ENCODE measurements around the gene AFAP1. TPM values are rescaled to one million over a fixed set of nuclear protein-coding genes. Genes with fewer than 3 reads are reported as not detected.

The AFAP1 gene
- total RNA-seq, 5 donors from 2014 or later (not counting 1 experiment from before 2014, with no cell fraction given), result 4.8 to 34.8 (median 20.3) TPM

DNA sequence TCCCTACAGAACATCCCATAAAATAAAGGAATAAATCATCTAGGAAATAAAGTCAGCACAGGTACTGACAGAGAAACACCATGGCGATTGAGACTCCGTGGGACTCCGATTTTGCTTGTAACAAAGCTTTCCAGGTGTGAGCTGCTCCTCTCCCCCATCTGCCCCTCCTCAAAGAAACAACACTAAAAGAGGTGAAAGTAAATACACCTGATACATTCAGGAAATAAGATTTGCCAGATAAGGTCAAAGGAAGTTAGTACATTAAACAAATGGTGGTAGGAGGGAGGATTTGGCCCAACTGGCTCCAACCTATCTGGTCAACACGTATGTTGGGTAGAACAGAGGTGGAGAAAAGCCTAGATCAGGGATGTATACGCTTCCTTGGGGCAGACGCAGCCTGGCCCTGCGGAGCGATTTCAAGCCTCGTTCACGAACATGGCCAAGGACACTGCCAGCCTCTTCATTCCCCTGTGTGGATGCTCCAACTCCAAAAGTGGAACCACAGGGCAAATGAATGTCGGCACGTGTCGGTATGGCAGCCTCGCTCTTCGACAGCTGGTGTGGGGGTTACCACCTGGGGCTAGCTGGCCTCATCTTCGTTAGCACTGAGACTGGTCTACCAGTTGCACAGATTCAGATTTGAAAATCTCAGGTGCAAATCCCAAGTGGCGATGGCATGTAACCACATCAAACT lies 162.5 kb downstream of the AFAP1 start:
- no peaks in the 10 kb centered on the region for H3K9me3 ChIP-seq
- no peak overlapping the region for H3K4me3 ChIP-seq (ENCODE audit: control insufficient read depth in 1 of 2, extremely low read depth in 1 of 2, low read length in 1 of 2)
- 92% methylated on average over 14 of the region's 17 CpGs for WGBS (ENCODE audit: insufficient coverage)
- Mint-ChIP-seq H3K4me3 (no peak overlapping the region), H3K27ac (no peak overlapping the region), H3K9me3 (no peaks in the 10 kb centered on the region), H3K36me3 (peaks cover 54% of the 10 kb centered on the region), H3K4me1 (peaks cover 9 to 46% (median 32%) of the 10 kb centered on the region in 3 donors), H3K27me3 (no peaks in the 10 kb centered on the region)
- peaks cover 7 to 11% of the 10 kb centered on the region in 2 experiments for H3K4me1 ChIP-seq (ENCODE audit: control insufficient read depth in 1 of 2, extremely low read depth in 1 of 2, insufficient read depth in 2 of 2, low read length in 2 of 2)
- ATAC-seq (replicated peaks in 1 of 4) (no peak), DNase-seq (no peak)
- H3K36me3 ChIP-seq (ENCODE audit: control insufficient read depth in 2 of 2, extremely low read depth in 1 of 2, insufficient read depth in 1 of 2, low read length in 1 of 2), result peaks cover 3 to 28% of the 10 kb centered on the region in 2 donors
- POLR2A ChIA-PET, result no interaction called here
- no peak overlapping the region for H3K27ac ChIP-seq (ENCODE audit: low read length)
- CTCF ChIA-PET, result no interaction called here
- H3K27me3 ChIP-seq (replicated peaks in 1 of 2; ENCODE audit: control insufficient read depth in 2 of 2, extremely low read depth in 1 of 2, insufficient read depth in 2 of 2, low read length in 1 of 2), result no peaks in the 10 kb centered on the region

DNA sequence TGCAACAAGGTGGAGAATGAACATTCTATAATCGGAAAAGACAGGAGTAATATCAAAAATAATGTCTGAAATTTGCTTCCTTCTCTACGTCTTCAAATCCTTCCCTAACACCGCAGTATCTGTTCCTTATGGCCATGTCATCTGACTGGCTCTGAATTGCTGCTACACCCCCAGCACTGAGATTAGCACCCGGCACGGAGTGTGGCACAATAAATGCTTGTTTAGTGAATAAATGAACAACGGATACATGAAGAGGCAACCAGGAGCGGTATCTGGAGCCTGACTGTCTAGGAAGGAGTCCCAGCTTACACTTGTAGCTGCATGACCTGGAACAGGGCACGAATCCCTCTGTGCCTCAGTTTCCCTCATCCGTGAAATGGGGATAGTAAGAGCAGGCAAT lies 164.3 kb downstream of the AFAP1 start:
- ATAC-seq (replicated peaks in 1 of 4) (no peak), DNase-seq (no peak)
- Mint-ChIP-seq H3K4me3 (no peak overlapping the region), H3K27me3 (no peaks in the 10 kb centered on the region), H3K4me1 (peaks cover 16 to 46% (median 32%) of the 10 kb centered on the region in 3 donors), H3K27ac (no peak overlapping the region), H3K9me3 (no peaks in the 10 kb centered on the region), H3K36me3 (peaks cover 64% of the 10 kb centered on the region)
- Histone ChIP-seq H3K27me3 (replicated peaks in 1 of 2; ENCODE audit: control insufficient read depth in 2 of 2, extremely low read depth in 1 of 2, insufficient read depth in 2 of 2, low read length in 1 of 2) (no peaks in the 10 kb centered on the region), H3K9me3 (no peaks in the 10 kb centered on the region), H3K4me1 (ENCODE audit: control insufficient read depth in 1 of 2, extremely low read depth in 1 of 2, insufficient read depth in 2 of 2, low read length in 2 of 2) (peaks cover 7 to 14% of the 10 kb centered on the region in 2 experiments), H3K36me3 (ENCODE audit: control insufficient read depth in 2 of 2, extremely low read depth in 1 of 2, insufficient read depth in 1 of 2, low read length in 1 of 2) (peaks cover 3 to 29% of the 10 kb centered on the region in 2 donors), H3K27ac (ENCODE audit: low read length) (no peak overlapping the region), H3K4me3 (ENCODE audit: control insufficient read depth in 1 of 2, extremely low read depth in 1 of 2, low read length in 1 of 2) (no peak overlapping the region)
- CTCF ChIA-PET, result interaction anchor here in 1 of 2 donors (0.5 kb wide), 1 partner anchor 795 kb away, joined by 6 read pairs; no protein-coding TSS in a partner anchor
- WGBS (ENCODE audit: insufficient coverage), result 100% methylated on average over 1 of the region's 9 CpGs
- POLR2A ChIA-PET, result no interaction called here

DNA sequence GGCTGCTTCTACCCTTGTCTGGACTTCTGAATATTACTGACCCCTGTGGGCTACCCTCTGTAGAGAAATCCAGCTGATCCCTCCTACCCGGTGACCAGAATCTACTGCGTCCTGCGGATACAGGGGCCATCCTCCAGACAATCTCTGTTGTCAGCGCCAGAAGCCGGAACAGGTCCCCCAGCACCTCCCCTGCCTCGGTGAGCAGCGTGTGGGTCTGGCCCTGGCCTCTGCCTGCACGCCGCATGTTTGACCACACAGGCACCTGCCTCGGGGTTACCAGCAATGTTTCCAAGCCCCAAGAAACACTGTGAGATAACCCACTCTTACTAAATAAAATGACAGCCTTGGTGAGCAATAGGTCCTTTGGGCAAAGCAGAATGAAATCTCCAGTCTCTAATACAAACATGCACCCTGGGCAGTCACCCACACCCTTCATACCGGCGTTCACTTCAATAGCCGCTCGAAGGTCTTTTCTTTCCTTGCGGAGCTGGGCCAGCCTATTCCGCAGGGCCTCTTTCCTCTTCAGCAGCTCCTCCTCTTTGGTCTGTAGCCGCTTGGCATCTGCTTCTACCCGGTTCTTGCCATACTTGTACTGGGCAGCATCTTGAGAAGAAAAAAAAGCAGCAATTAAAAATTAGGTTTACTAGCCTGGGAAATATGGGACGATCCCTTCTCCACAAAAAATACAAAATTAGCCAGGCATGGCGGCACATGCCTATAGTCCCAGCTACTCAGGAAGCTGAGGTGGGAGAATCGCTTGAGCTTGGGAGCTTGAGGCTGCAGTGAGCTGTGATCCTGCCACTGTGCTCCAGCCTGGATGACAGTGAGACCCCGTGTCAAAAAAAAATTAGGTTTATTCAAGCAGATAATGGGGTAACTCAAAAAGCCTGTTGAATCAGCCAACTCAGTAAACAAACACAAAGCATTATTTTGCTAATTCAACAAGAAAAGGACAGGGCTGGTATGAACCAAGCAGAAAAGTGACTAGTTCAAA lies 165.1 kb downstream of the AFAP1 start:
- no peaks in the 10 kb centered on the region for H3K27me3 Mint-ChIP-seq
- peaks cover 68% of the 10 kb centered on the region for H3K36me3 Mint-ChIP-seq
- CTCF ChIA-PET, result no interaction called here

DNA sequence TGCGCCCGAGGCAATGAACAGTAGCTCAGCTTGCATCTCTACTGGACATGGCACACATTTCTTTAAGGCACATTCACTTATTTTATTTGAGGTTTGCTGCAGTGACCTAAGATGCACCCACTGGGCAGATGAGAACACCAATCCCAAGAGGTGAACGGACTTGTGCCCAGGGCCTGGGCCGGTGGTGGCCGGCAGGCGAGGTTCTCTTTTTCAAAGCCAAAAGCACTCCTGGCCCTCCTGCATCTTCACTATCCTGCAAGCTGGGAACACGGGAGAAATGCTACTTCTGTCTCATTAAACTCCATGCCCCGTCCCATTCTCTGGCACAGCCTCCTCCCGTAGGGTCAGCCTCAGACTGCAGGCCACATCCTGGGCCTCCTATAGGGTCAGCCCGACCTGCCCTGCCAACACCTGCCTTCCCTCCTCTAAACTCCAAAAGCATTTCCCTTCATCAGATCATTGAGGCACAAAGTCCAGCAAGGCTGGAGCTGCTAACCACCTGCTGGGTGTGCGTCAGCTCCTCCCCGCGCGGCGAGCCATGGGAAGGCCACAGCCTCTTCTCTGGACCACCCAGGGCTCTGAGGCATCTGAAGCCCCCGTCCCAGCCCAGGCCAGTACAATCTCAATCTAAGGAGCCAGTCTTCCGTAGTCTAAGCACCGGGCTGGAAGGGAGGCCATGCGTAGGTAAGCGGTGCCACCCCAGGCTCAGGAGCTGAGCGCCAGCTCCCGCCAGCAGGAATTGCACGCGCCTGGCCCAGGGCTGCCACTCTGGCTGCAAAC lies 166.1 kb downstream of the AFAP1 start:
- no peaks in the 10 kb centered on the region for H3K27me3 Mint-ChIP-seq
- H3K4me1 Mint-ChIP-seq, result peaks cover 20 to 42% (median 24%) of the 10 kb centered on the region in 3 donors
- no peak for ATAC-seq (replicated peaks in 1 of 4)
- H3K9me3 Mint-ChIP-seq, result no peaks in the 10 kb centered on the region
- H3K36me3 Mint-ChIP-seq, result peaks cover 70% of the 10 kb centered on the region
- no peak overlapping the region for H3K4me3 Mint-ChIP-seq
- DNase-seq, result no peak
- Histone ChIP-seq H3K36me3 (ENCODE audit: control insufficient read depth in 2 of 2, extremely low read depth in 1 of 2, insufficient read depth in 1 of 2, low read length in 1 of 2) (peaks cover 0 to 35% of the 10 kb centered on the region in 2 donors), H3K9me3 (no peaks in the 10 kb centered on the region), H3K4me1 (ENCODE audit: control insufficient read depth in 1 of 2, extremely low read depth in 1 of 2, insufficient read depth in 2 of 2, low read length in 2 of 2) (peaks cover 7 to 19% of the 10 kb centered on the region in 2 experiments), H3K4me3 (ENCODE audit: control insufficient read depth in 1 of 2, extremely low read depth in 1 of 2, low read length in 1 of 2) (no peak overlapping the region), H3K27ac (ENCODE audit: low read length) (no peak overlapping the region), H3K27me3 (replicated peaks in 1 of 2; ENCODE audit: control insufficient read depth in 2 of 2, extremely low read depth in 1 of 2, insufficient read depth in 2 of 2, low read length in 1 of 2) (no peaks in the 10 kb centered on the region)
- ChIA-PET POLR2A (no interaction called here), CTCF (no interaction called here)
- 90% methylated on average over 24 of the region's 24 CpGs for WGBS (ENCODE audit: insufficient coverage)
- no peak overlapping the region for H3K27ac Mint-ChIP-seq

More for the DNA sequence above, 165.1 kb downstream of the AFAP1 start:
- DNase-seq (no peak), ATAC-seq (replicated peaks in 1 of 4) (no peak)
- no peaks in the 10 kb centered on the region for H3K9me3 ChIP-seq
- H3K36me3 ChIP-seq (ENCODE audit: control insufficient read depth in 2 of 2, extremely low read depth in 1 of 2, insufficient read depth in 1 of 2, low read length in 1 of 2), result peaks cover 3 to 29% of the 10 kb centered on the region in 2 donors
- H3K27ac ChIP-seq (ENCODE audit: low read length), result no peak overlapping the region
- no peaks in the 10 kb centered on the region for H3K27me3 ChIP-seq (replicated peaks in 1 of 2; ENCODE audit: control insufficient read depth in 2 of 2, extremely low read depth in 1 of 2, insufficient read depth in 2 of 2, low read length in 1 of 2)
- WGBS (ENCODE audit: insufficient coverage), result 88% methylated on average over 12 of the region's 22 CpGs
- H3K4me1 ChIP-seq (ENCODE audit: control insufficient read depth in 1 of 2, extremely low read depth in 1 of 2, insufficient read depth in 2 of 2, low read length in 2 of 2), result peaks cover 7 to 19% of the 10 kb centered on the region in 2 experiments
- Mint-ChIP-seq H3K27ac (no peak overlapping the region), H3K4me3 (no peak overlapping the region), H3K9me3 (no peaks in the 10 kb centered on the region), H3K4me1 (peaks cover 20 to 51% (median 34%) of the 10 kb centered on the region in 3 donors)
- POLR2A ChIA-PET, result no interaction called here
- no peak overlapping the region for H3K4me3 ChIP-seq (ENCODE audit: control insufficient read depth in 1 of 2, extremely low read depth in 1 of 2, low read length in 1 of 2)

DNA sequence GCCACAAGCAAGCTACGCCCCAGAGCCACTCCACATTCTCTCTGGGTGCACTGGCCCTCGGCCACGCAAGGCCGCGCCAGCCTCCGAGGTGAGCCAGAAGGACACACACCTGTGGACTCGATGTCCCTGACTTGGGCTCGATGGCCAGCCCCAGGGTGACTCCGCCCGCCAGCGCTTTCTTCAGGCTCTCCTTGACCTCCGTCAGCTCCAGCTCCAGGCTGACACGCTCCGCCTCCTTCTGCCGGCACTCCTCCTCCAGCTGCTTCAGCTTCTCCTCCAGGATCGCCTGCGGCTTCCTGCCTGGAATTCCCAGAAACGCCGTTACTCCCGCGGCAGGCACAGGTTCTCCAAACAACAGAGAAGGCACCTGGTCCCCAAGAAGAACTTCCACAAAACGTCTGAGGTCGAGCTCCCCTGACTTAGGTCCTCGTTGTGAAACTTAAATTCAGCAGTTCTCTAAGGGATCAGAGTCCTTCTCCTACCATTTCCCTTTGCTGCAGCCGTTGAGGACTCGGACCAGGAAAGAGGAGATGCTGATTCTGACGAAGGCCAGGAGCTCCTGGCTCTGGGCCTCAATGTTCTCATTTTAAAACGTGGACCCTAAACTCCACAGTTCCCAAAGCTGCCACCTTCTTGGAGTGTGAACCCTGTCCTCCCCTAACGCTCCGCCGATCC lies 166.8 kb downstream of the AFAP1 start:
- ChIA-PET POLR2A (no interaction called here), CTCF (no interaction called here)
- H3K36me3 ChIP-seq (ENCODE audit: control insufficient read depth in 2 of 2, extremely low read depth in 1 of 2, insufficient read depth in 1 of 2, low read length in 1 of 2), result peaks cover 0 to 35% of the 10 kb centered on the region in 2 donors
- H3K27ac Mint-ChIP-seq, result peak overlapping the region in 1 of 2 donors; percentile 66
- no peak for ATAC-seq (replicated peaks in 1 of 4)
- H3K4me3 ChIP-seq (ENCODE audit: control insufficient read depth in 1 of 2, extremely low read depth in 1 of 2, low read length in 1 of 2), result no peak overlapping the region
- no peaks in the 10 kb centered on the region for H3K9me3 ChIP-seq
- DNase-seq, result no peak
- H3K27ac ChIP-seq (ENCODE audit: low read length), result no peak overlapping the region
- peaks cover 65% of the 10 kb centered on the region for H3K36me3 Mint-ChIP-seq
- no peaks in the 10 kb centered on the region for H3K27me3 ChIP-seq (replicated peaks in 1 of 2; ENCODE audit: control insufficient read depth in 2 of 2, extremely low read depth in 1 of 2, insufficient read depth in 2 of 2, low read length in 1 of 2)
- 81% methylated on average over 30 of the region's 31 CpGs for WGBS (ENCODE audit: insufficient coverage)
- peaks cover 20 to 42% (median 24%) of the 10 kb centered on the region in 3 donors for H3K4me1 Mint-ChIP-seq
- H3K9me3 Mint-ChIP-seq, result no peaks in the 10 kb centered on the region
- H3K4me1 ChIP-seq (ENCODE audit: control insufficient read depth in 1 of 2, extremely low read depth in 1 of 2, insufficient read depth in 2 of 2, low read length in 2 of 2), result peaks cover 7 to 19% of the 10 kb centered on the region in 2 experiments
- no peak overlapping the region for H3K4me3 Mint-ChIP-seq
- no peaks in the 10 kb centered on the region for H3K27me3 Mint-ChIP-seq
